ENCODE measurements around the gene UTP4.

UTP4 gene

DNA sequence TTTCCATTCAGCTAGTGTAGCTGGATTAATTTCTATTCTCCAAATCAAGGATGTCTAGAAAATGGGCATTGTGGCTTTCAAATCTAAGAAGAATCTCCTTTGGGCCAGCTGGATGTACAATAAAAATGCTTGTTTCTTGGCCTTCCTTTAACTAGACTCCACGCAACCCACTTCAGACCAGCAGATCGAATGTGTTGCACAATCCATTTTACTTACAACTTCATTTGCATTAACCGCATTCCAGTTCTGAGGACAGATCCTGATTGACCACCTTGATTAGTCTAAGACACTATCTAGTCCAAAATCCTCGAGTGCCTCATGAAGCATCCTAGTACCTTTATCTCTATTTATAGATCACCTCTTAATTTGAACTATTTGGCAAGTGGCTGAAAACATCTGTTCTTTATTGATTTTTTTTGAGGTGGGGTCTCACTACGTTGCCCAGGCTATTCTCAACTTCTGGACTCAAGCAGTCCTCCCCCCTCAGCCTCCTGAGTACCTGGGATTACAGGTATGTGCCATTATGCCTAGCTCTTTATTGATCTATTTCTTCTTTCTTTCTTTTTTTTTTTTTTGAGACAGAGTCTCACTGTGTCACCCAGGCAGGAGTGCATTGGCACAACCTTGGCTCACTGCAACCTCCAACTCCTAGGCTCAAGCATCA is 47.3 kb upstream of the UTP4 start:
- ATAC-seq (ENCODE audit: insufficient read depth, low read depth), result no peak
- peaks cover 7% of the 10 kb centered on the region for H3K4me1 ChIP-seq (ENCODE audit: insufficient read depth, low read length)

GRCh38 chr16:69087161-69087581 is 45.3 kb upstream of the UTP4 start:
- Histone ChIP-seq H2AFZ (ENCODE audit: low read depth, low read length) (no peak overlapping the region), H3K9ac (ENCODE audit: low read depth, low read length) (no peak overlapping the region), H4K20me1 (ENCODE audit: insufficient read depth, low read length) (no peaks in the 10 kb centered on the region), H3K79me2 (ENCODE audit: insufficient read depth, low read length) (no peaks in the 10 kb centered on the region), H3K4me3 (ENCODE audit: low read depth in 1 of 2, low read length in 2 of 2) (no peak overlapping the region), H3K36me3 (ENCODE audit: insufficient read depth, low read length) (peaks cover 7% of the 10 kb centered on the region; the same call in 1 of the 2 replicates), H3K4me1 (ENCODE audit: insufficient read depth, low read length) (peaks cover 7% of the 10 kb centered on the region), H3K4me2 (ENCODE audit: insufficient read depth, low read length) (no peak overlapping the region), H3K27me3 (ENCODE audit: insufficient read depth, low read length, poor library complexity) (no peaks in the 10 kb centered on the region), H3K9me3 (ENCODE audit: insufficient read depth, low read length, severe bottlenecking) (no peaks in the 10 kb centered on the region), H3K27ac (ENCODE audit: low read length) (peak overlapping the region; percentile 48; the same call in 1 of the 2 replicates)
- TF ChIP-seq, protein P1, sequence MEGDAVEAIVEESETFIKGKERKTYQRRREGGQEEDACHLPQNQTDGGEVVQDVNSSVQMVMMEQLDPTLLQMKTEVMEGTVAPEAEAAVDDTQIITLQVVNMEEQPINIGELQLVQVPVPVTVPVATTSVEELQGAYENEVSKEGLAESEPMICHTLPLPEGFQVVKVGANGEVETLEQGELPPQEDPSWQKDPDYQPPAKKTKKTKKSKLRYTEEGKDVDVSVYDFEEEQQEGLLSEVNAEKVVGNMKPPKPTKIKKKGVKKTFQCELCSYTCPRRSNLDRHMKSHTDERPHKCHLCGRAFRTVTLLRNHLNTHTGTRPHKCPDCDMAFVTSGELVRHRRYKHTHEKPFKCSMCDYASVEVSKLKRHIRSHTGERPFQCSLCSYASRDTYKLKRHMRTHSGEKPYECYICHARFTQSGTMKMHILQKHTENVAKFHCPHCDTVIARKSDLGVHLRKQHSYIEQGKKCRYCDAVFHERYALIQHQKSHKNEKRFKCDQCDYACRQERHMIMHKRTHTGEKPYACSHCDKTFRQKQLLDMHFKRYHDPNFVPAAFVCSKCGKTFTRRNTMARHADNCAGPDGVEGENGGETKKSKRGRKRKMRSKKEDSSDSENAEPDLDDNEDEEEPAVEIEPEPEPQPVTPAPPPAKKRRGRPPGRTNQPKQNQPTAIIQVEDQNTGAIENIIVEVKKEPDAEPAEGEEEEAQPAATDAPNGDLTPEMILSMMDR (IDR thresholded peaks at IDR 0.05; ENCODE audit: borderline replicate concordance, extremely low read depth, low read length, poor library complexity, severe bottlenecking), result no peak
- no peak for TF ChIP-seq EZH2 (IDR thresholded peaks at IDR 0.05; ENCODE audit: borderline replicate concordance, low read depth, low read length, severe bottlenecking)
- ATAC-seq (ENCODE audit: insufficient read depth, low read depth) (peak; percentile 77; the same call in 2 of the 3 replicates), DNase-seq (peak; percentile 27)

More for the DNA sequence above, 47.3 kb upstream of the UTP4 start:
- no peaks in the 10 kb centered on the region for H4K20me1 ChIP-seq (ENCODE audit: insufficient read depth, low read length)
- peaks cover 7% of the 10 kb centered on the region; the same call in 1 of the 2 replicates for H3K36me3 ChIP-seq (ENCODE audit: insufficient read depth, low read length)
- no peak for DNase-seq
- H3K27me3 ChIP-seq (ENCODE audit: insufficient read depth, low read length, poor library complexity), result no peaks in the 10 kb centered on the region
- H3K27ac ChIP-seq (ENCODE audit: low read length), result no peak overlapping the region
- H3K9me3 ChIP-seq (ENCODE audit: insufficient read depth, low read length, severe bottlenecking), result no peaks in the 10 kb centered on the region
- H3K9ac ChIP-seq (ENCODE audit: low read depth, low read length), result no peak overlapping the region
- no peak overlapping the region for H3K4me2 ChIP-seq (ENCODE audit: insufficient read depth, low read length)
- H3K79me2 ChIP-seq (ENCODE audit: insufficient read depth, low read length), result no peaks in the 10 kb centered on the region
- H2AFZ ChIP-seq (ENCODE audit: low read depth, low read length), result no peak overlapping the region
- no peak overlapping the region for H3K4me3 ChIP-seq (ENCODE audit: low read depth in 1 of 2, low read length in 2 of 2)
- no peak for TF ChIP-seq EZH2 (IDR thresholded peaks at IDR 0.05; ENCODE audit: borderline replicate concordance, low read depth, low read length, severe bottlenecking)
- TF ChIP-seq, protein P1 (IDR thresholded peaks at IDR 0.05; ENCODE audit: borderline replicate concordance, extremely low read depth, low read length, poor library complexity, severe bottlenecking), result no peak

DNA sequence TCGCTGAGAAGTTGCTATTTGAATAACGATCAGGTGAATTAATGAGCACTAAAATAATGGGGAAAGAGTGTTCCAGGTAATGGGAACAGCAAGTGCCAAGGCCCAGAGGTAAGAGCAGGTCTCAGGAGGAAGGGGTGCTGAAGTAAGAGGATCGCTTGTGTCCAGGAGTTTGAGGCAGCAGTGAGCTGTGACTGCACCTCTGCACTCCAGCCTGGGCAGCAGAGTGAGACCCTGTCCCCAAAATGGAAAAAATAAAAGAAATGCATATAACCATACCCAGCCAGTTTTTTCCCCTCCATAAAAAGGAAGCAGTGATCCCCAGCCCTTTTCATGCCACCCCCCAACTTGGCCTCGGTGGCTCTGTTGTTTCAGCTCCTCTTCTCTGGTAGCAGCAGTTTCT is 43.8 kb upstream of the UTP4 start:
- TF ChIP-seq, protein P1 (IDR thresholded peaks at IDR 0.05; ENCODE audit: borderline replicate concordance, extremely low read depth, low read length, poor library complexity, severe bottlenecking), result no peak
- TF ChIP-seq EZH2 (IDR thresholded peaks at IDR 0.05; ENCODE audit: borderline replicate concordance, low read depth, low read length, severe bottlenecking), result no peak
- H3K4me2 ChIP-seq (ENCODE audit: insufficient read depth, low read length), result no peak overlapping the region
- peaks cover 7% of the 10 kb centered on the region for H3K4me1 ChIP-seq (ENCODE audit: insufficient read depth, low read length)
- no peak overlapping the region for H3K9ac ChIP-seq (ENCODE audit: low read depth, low read length)
- H4K20me1 ChIP-seq (ENCODE audit: insufficient read depth, low read length), result no peaks in the 10 kb centered on the region
- H3K27ac ChIP-seq (ENCODE audit: low read length), result no peak overlapping the region
- H3K79me2 ChIP-seq (ENCODE audit: insufficient read depth, low read length), result no peaks in the 10 kb centered on the region
- no peak for ATAC-seq (ENCODE audit: insufficient read depth, low read depth)
- no peaks in the 10 kb centered on the region for H3K27me3 ChIP-seq (ENCODE audit: insufficient read depth, low read length, poor library complexity)
- peaks cover 3% of the 10 kb centered on the region; the same call in 1 of the 2 replicates for H3K36me3 ChIP-seq (ENCODE audit: insufficient read depth, low read length)
- DNase-seq, result no peak
- H2AFZ ChIP-seq (ENCODE audit: low read depth, low read length), result no peak overlapping the region
- no peak overlapping the region for H3K4me3 ChIP-seq (ENCODE audit: low read depth in 1 of 2, low read length in 2 of 2)
- H3K9me3 ChIP-seq (ENCODE audit: insufficient read depth, low read length, severe bottlenecking), result no peaks in the 10 kb centered on the region

All from DND-41 (cell line).